Measurements from ENCODE around the gene SRSF11.

GRCh38 chr1:70248729-70249128 is 27.5 kb downstream of the SRSF11 start:
- no peak for TF ChIP-seq REST (IDR thresholded peaks at IDR 0.05; ENCODE audit: insufficient read depth in 1 of 2, low read depth in 2 of 2, low read length in 2 of 2)
- TF ChIP-seq POLR2AphosphoS5 (IDR thresholded peaks at IDR 0.05; ENCODE audit: low read depth, low read length) = no peak
- TF ChIP-seq TAF1 (IDR thresholded peaks at IDR 0.05; ENCODE audit: borderline replicate concordance, insufficient read depth, low read length) = no peak
- TF ChIP-seq SIN3A (IDR thresholded peaks at IDR 0.05; ENCODE audit: borderline replicate concordance, insufficient read depth, low read length) = no peak
